Melanocyte of skin (primary cell): ENCODE measurements around the gene RGS14. TPM values are rescaled to one million over a fixed set of nuclear protein-coding genes. Genes with fewer than 3 reads are reported as not detected.

Experiments
- total RNA-seq, 2 donors: library from RNA; depleted of rRNA; stranded (reverse); fragments of >200 nt; gene quantifications; 2 replicates each; pipeline ENCODE4 v1.2.3, GENCODE V29; 2012

RGS14 gene
- 10 to 100 TPM in 1 of 2 donors, 1 to 10 TPM in 1; 7.3 to 14.1 TPM for total RNA-seq

GRCh38 chr5:177357459-177358351 lies at the start of gene RGS14:
TSS of gene RGS14 (plus strand) at chr5:177357924. CDS start at chr5:177358025, 101 bp downstream.

GRCh38 chr5:177311723-177312648 lies 45.7 kb upstream of the RGS14 start, which contains the start of gene MXD3:
TSS of gene MXD3 (minus strand) at chr5:177311898. CDS start at chr5:177311830, 68 bp downstream.

GRCh38 chr5:177351392-177352329 lies 6.1 kb upstream of the RGS14 start, which contains the start of gene LMAN2:
TSS of gene LMAN2 (minus strand) at chr5:177351668. CDS start at chr5:177351647, 21 bp downstream.

GRCh38 chr5:177384134-177384533 lies 26.4 kb downstream of the RGS14 start, which contains the start of gene SLC34A1:
TSS of gene SLC34A1 (plus strand) at chr5:177384434. CDS start at chr5:177385742, 1,308 bp downstream.

GRCh38 chr5:177399997-177400868 lies 42.5 kb downstream of the RGS14 start, which contains the start of gene PFN3:
TSS of gene PFN3 (minus strand) at chr5:177400661. CDS start at chr5:177400576, 85 bp downstream.

GRCh38 chr5:177409043-177409801 lies 51.5 kb downstream of the RGS14 start, which contains the start of gene F12:
TSS of gene F12 (minus strand) at chr5:177409564. CDS start at chr5:177409527, 37 bp downstream.

Other genes with a start within 250 kb of the RGS14 start
- gene NSD1, start 224.2 kb upstream of the RGS14 start, total RNA-seq: 10 to 100 TPM; 39.2 to 47.3 TPM
- 10 to 100 TPM; 13.4 to 14.7 TPM for gene RAB24, start 54.2 kb upstream of the RGS14 start, total RNA-seq
- gene PRELID1, start 54.1 kb upstream of the RGS14 start, total RNA-seq: 100 to 1,000 TPM; 155 to 194 TPM
- 10 to 100 TPM; 11.0 to 13.3 TPM for gene MXD3, start 46.0 kb upstream of the RGS14 start, total RNA-seq
- gene LMAN2, start 6.3 kb upstream of the RGS14 start, total RNA-seq: 100 to 1,000 TPM; 263 to 342 TPM
- under 1 TPM; under 0.01 to 0.69 TPM for gene SLC34A1, start 26.5 kb downstream of the RGS14 start, total RNA-seq
- gene PFN3, start 42.7 kb downstream of the RGS14 start, total RNA-seq: not detected
- gene F12, start 51.6 kb downstream of the RGS14 start, total RNA-seq: 1 to 10 TPM; 1.0 to 2.3 TPM
- gene GRK6, start 68.8 kb downstream of the RGS14 start, total RNA-seq: 10 to 100 TPM; 25.5 to 34.3 TPM
- 10 to 100 TPM; 23.1 to 35.6 TPM for gene PRR7, start 88.9 kb downstream of the RGS14 start, total RNA-seq
- gene DBN1, start 115.7 kb downstream of the RGS14 start, total RNA-seq: 10 to 100 TPM; 30.3 to 32.0 TPM
- gene PDLIM7, start 139.7 kb downstream of the RGS14 start, total RNA-seq: 10 to 100 TPM; 34.8 to 39.6 TPM
- gene DOK3, start 151.9 kb downstream of the RGS14 start, total RNA-seq: 1 to 10 TPM; 2.0 to 2.1 TPM
- 10 to 100 TPM; 63.7 to 70.6 TPM for gene DDX41, start 159.0 kb downstream of the RGS14 start, total RNA-seq
- 10 to 100 TPM; 16.0 to 24.4 TPM for gene FAM193B, start 196.6 kb downstream of the RGS14 start, total RNA-seq
- gene TMED9, start 234.3 kb downstream of the RGS14 start, total RNA-seq: 10 to 100 TPM; 58.8 to 75.6 TPM
- 10 to 100 TPM; 17.6 to 21.6 TPM for gene B4GALT7, start 242.2 kb downstream of the RGS14 start, total RNA-seq